IMR-90 (cell line): Measurements from ENCODE around the gene CD163. TPM values are rescaled to one million over a fixed set of nuclear protein-coding genes. Genes with fewer than 3 reads are reported as not detected.

Experiments used
- ATAC-seq: fragments of 200-7000 bp; cut with Tn5 transposase; 2 replicates; pipeline ENCODE4 v1.9.1; 2020; ENCODE audit warnings: low read depth, mild to moderate bottlenecking, moderate library complexity
- BruUV-seq: library from RNA; stranded (reverse); fragments of 400-500 nt; replicated peaks from 2 replicates; lab custom pipeline; 2021; lab: Mats Ljungman, UMichigan
- CTCF ChIA-PET: fragments of 300-600 bp; formaldehyde crosslinking; extraction: SDS; loops from one replicate; lab custom pipeline; 2021; ENCODE audit warnings: antibody characterized with exemption; lab: Yijun Ruan, JAX
- POLR2A ChIA-PET: fragments of 300-600 bp; sonication (Branson Sonifier 250); formaldehyde crosslinking; loops from one replicate; lab custom pipeline; 2022; ENCODE audit warnings: antibody characterized with exemption; ENCODE audit not compliant: unreplicated experiment; lab: Charles Lee
- DNase-seq: peaks from one replicate; pipeline ENCODE4 v3.0.0; 2013
- H2AFZ ChIP-seq: replicated peaks from 2 replicates; pipeline ENCODE3; 2013; ENCODE audit warnings: low read length, mild to moderate bottlenecking; ENCODE audit not compliant: poor library complexity
- H2AK5ac ChIP-seq: 2 replicates; pipeline ENCODE4 v1.6.1; 2013; ENCODE audit warnings: low read depth, low read length, inconsistent platforms
- H2AK9ac ChIP-seq: replicated peaks from 2 replicates; pipeline ENCODE3; 2013; ENCODE audit warnings: mild to moderate bottlenecking, low read depth, low read length, moderate library complexity; ENCODE audit not compliant: poor library complexity
- H2BK120ac ChIP-seq: 2 replicates; pipeline ENCODE4 v1.6.1; 2013; ENCODE audit warnings: low read depth, low read length, inconsistent platforms
- H2BK15ac ChIP-seq: 3 replicates; pipeline ENCODE4 v1.6.1; 2013; ENCODE audit warnings: low read depth, low read length, inconsistent platforms
- H2BK20ac ChIP-seq: 2 replicates; pipeline ENCODE4 v1.6.1; 2013; ENCODE audit warnings: low read depth, mild to moderate bottlenecking, inconsistent platforms, low read length, moderate library complexity
- H2BK5ac ChIP-seq: 2 replicates; pipeline ENCODE4 v1.6.1; 2013; ENCODE audit warnings: mild to moderate bottlenecking, low read depth, low read length, inconsistent platforms; ENCODE audit not compliant: poor library complexity, severe bottlenecking
- H3K14ac ChIP-seq: replicated peaks from 2 replicates; pipeline ENCODE4 v1.6.1; 2013; ENCODE audit warnings: low read depth, low read length, inconsistent platforms
- H3K18ac ChIP-seq: 2 replicates; pipeline ENCODE4 v1.6.1; 2013; ENCODE audit warnings: low read depth, low read length, control low read depth
- H3K23ac ChIP-seq: 2 replicates; pipeline ENCODE4 v1.6.1; 2013; ENCODE audit warnings: low read depth, low read length, inconsistent platforms
- H3K27ac ChIP-seq: 2 replicates; pipeline ENCODE4 v1.5.1; 2013; ENCODE audit warnings: mild to moderate bottlenecking, control low read depth, low read length; ENCODE audit not compliant: insufficient read depth
- H3K27me3 ChIP-seq: 2 replicates; pipeline ENCODE4 v1.6.1; 2013; ENCODE audit warnings: low read length; ENCODE audit not compliant: control insufficient read depth, insufficient read depth
- H3K36me3 ChIP-seq: 2 replicates; pipeline ENCODE4 v1.6.1; 2013; ENCODE audit warnings: low read length, mixed read lengths; ENCODE audit not compliant: control insufficient read depth, insufficient read depth
- H3K4ac ChIP-seq: 2 replicates; pipeline ENCODE4 v1.6.1; 2013; ENCODE audit warnings: low read depth, low read length, inconsistent platforms
- H3K4me1 ChIP-seq: 2 replicates; pipeline ENCODE4 v1.6.1; 2013; ENCODE audit warnings: low read length, mixed read lengths; ENCODE audit not compliant: control insufficient read depth, insufficient read depth
- H3K4me2 ChIP-seq: 2 replicates; pipeline ENCODE4 v1.6.1; 2013; ENCODE audit warnings: low read depth, mild to moderate bottlenecking, control low read depth, low read length, moderate library complexity
- H3K4me3 ChIP-seq: 2 replicates; pipeline ENCODE4 v1.5.1; 2013; ENCODE audit warnings: low read depth, mild to moderate bottlenecking, control low read depth, low read length, moderate library complexity; ENCODE audit not compliant: insufficient read depth
- H3K56ac ChIP-seq: 2 replicates; pipeline ENCODE4 v1.6.1; 2013; ENCODE audit warnings: low read length, inconsistent platforms; ENCODE audit not compliant: insufficient read depth; ENCODE audit errors: extremely low read depth
- H3K79me1 ChIP-seq, 2 experiments: 2 replicates each; pipeline ENCODE4 v1.6.1; 2013; ENCODE audit warnings: low read length in 2 of 2, inconsistent platforms in 1 of 2, low read depth in 1 of 2
- H3K9ac ChIP-seq: 2 replicates; pipeline ENCODE4 v1.6.1; 2013; ENCODE audit warnings: low read depth, low read length, control low read depth
- H3K9me1 ChIP-seq: 2 replicates; pipeline ENCODE4 v1.6.1; 2013; ENCODE audit warnings: low read length, inconsistent platforms; ENCODE audit not compliant: insufficient read depth
- H3K9me3 ChIP-seq: 2 replicates; pipeline ENCODE4 v1.6.1; 2013; ENCODE audit warnings: low read length; ENCODE audit not compliant: control insufficient read depth, insufficient read depth
- H4K20me1 ChIP-seq: 2 replicates; pipeline ENCODE4 v1.6.1; 2013; ENCODE audit warnings: low read length, inconsistent platforms; ENCODE audit not compliant: insufficient read depth
- H4K5ac ChIP-seq: 2 replicates; pipeline ENCODE4 v1.6.1; 2013; ENCODE audit warnings: mild to moderate bottlenecking, low read depth, low read length, control low read depth
- H4K8ac ChIP-seq, 2 experiments: 2 replicates each; pipeline ENCODE4 v1.6.1; 2013; ENCODE audit warnings: low read depth in 2 of 2, low read length in 2 of 2, control low read depth in 1 of 2, inconsistent platforms in 1 of 2
- H4K91ac ChIP-seq: 2 replicates; pipeline ENCODE4 v1.6.1; 2013; ENCODE audit warnings: low read depth, low read length, inconsistent platforms; ENCODE audit not compliant: insufficient read depth
- BHLHE40 ChIP-seq: fragments of 150-350 bp; IDR thresholded peaks from 2 replicates; pipeline ENCODE4 v1.6.1; 2016; ENCODE audit warnings: mild to moderate bottlenecking, low read depth, low read length
- CEBPB ChIP-seq: IDR thresholded peaks from 2 replicates; pipeline ENCODE4 v1.6.1; 2012; ENCODE audit warnings: low read depth, low read length, improper control_type of control experiment
- CHD1 ChIP-seq: IDR thresholded peaks from 2 replicates; pipeline ENCODE4 v1.6.1; 2012; ENCODE audit warnings: low read depth, low read length, improper control_type of control experiment
- CTCF ChIP-seq: conservative IDR thresholded peaks from 2 replicates; pipeline ENCODE4 v1.5.1; 2012; ENCODE audit warnings: mild to moderate bottlenecking, low read depth, low read length, improper control_type of control experiment
- ELK1 ChIP-seq: fragments of 150-350 bp; IDR thresholded peaks from 2 replicates; pipeline ENCODE4 v1.6.1; 2016; ENCODE audit warnings: low read depth, mild to moderate bottlenecking, low read length, moderate library complexity, borderline replicate concordance
- FOS ChIP-seq: fragments of 150-350 bp; IDR thresholded peaks from 2 replicates; pipeline ENCODE4 v1.6.1; 2016; ENCODE audit warnings: low read depth, low read length
- MAFK ChIP-seq: IDR thresholded peaks from 2 replicates; pipeline ENCODE4 v1.6.1; 2012; ENCODE audit warnings: low read depth, low read length, improper control_type of control experiment
- MAZ ChIP-seq: IDR thresholded peaks from 2 replicates; pipeline ENCODE4 v1.6.1; 2012; ENCODE audit warnings: low read depth, mild to moderate bottlenecking, low read length, improper control_type of control experiment, moderate library complexity, borderline replicate concordance
- MXI1 ChIP-seq: IDR thresholded peaks from 2 replicates; pipeline ENCODE4 v1.6.1; 2012; ENCODE audit warnings: low read depth, mild to moderate bottlenecking, low read length, moderate library complexity, borderline replicate concordance
- NFE2L2 ChIP-seq: fragments of 150-350 bp; IDR thresholded peaks from 2 replicates; pipeline ENCODE4 v1.6.1; 2016; ENCODE audit warnings: low read depth, mild to moderate bottlenecking, low read length
- POLR2A ChIP-seq: IDR thresholded peaks from 2 replicates; pipeline ENCODE4 v1.6.1; 2012; ENCODE audit warnings: mild to moderate bottlenecking, low read depth, low read length
- RAD21 ChIP-seq: IDR thresholded peaks from 2 replicates; pipeline ENCODE4 v1.6.1; 2012; ENCODE audit warnings: low read length, improper control_type of control experiment
- RCOR1 ChIP-seq: IDR thresholded peaks from 2 replicates; pipeline ENCODE4 v1.6.1; 2012; ENCODE audit warnings: mild to moderate bottlenecking, low read length, improper control_type of control experiment; ENCODE audit not compliant: insufficient replicate concordance
- RFX5 ChIP-seq: IDR thresholded peaks from 2 replicates; pipeline ENCODE4 v1.8.0; 2012; ENCODE audit warnings: low read depth, mild to moderate bottlenecking, low read length, moderate library complexity
- SMC3 ChIP-seq: fragments of 150-350 bp; IDR thresholded peaks from 2 replicates; pipeline ENCODE4 v1.6.1; 2016; ENCODE audit warnings: low read depth, mild to moderate bottlenecking, antibody characterized with exemption, low read length, moderate library complexity
- USF2 ChIP-seq: fragments of 150-350 bp; IDR thresholded peaks from 2 replicates; pipeline ENCODE4 v1.6.1; 2017; ENCODE audit warnings: mild to moderate bottlenecking, antibody characterized with exemption, low read length, low read depth
- WGBS, 2 experiments: methylation state at CpG; one replicate each; pipeline versions ENCODE4 v1.1.5 to v1.1.7; 2013; ENCODE audit warnings: missing lambda C conversion rate in 2 of 2; ENCODE audit not compliant: insufficient read length in 1 of 2; ENCODE audit errors: extremely low coverage in 2 of 2; 5-methylcytosine and 5-hydroxymethylcytosine counted together
- dilution Hi-C: fragments of 300-500 bp; cut with HindIII; formaldehyde crosslinking; loops from one replicate; pipeline ENCODE4 v1.14.3; 2018; ENCODE audit warnings: low sequenced_read_pairs; ENCODE audit not compliant: unreplicated experiment
- in situ Hi-C: fragments of 300-500 bp; cut with MboI; formaldehyde crosslinking; loops from 3 replicates; pipeline ENCODE4 v1.14.3; 2019; ENCODE audit warnings: low sequenced_read_pairs, inconsistent platforms, mixed read lengths
- intact Hi-C: fragments of 100-400 bp; cut with micrococcal nuclease; formaldehyde crosslinking; loops from 2 replicates; pipeline ENCODE4 v1.10.0; 2022
- polyA plus RNA-seq, 3 experiments: library from polyadenylated mRNA; depleted of rRNA; stranded (reverse); fragments of >200 nt; gene quantifications; 2 replicates each; pipeline ENCODE4 v1.2.3, GENCODE V29; 2012; ENCODE audit warnings: low replicate concordance in 1 of 3
- total RNA-seq: library from RNA; depleted of rRNA; stranded (reverse); fragments of >200 nt; gene quantifications from 2 replicates; pipeline ENCODE4 v1.2.3, GENCODE V29; 2012

CD163 gene
- total and polyA plus RNA-seq, 2 of the 4 experiments (the other 2 are of a cell fraction): not detected

GRCh38 chr12:7444076-7444475, 59.5 kb downstream of the CD163 start, which contains the start of gene CD163L1:
Gene CD163L1, minus strand, starts transcription at chr12:7444153. Its CDS starts 26 bp downstream, at chr12:7444127.
- H4K8ac ChIP-seq: no peak within 1 kb of the TSS
- dilution Hi-C loops (no loop called here), intact Hi-C loops (no loop called here), in situ Hi-C loops (no loop called here)
- no peak for DNase-seq
- no TSS peak for BruUV-seq
- H2AK9ac ChIP-seq: no peak within 1 kb of the TSS
- no peaks in the 10 kb centered on the region for H3K36me3 ChIP-seq
- no peak for ATAC-seq
- no peak within 1 kb of the TSS for H2BK20ac ChIP-seq
- TF ChIP-seq SMC3: no peak
- TF ChIP-seq ELK1: no peak
- TF ChIP-seq RFX5: no peak
- no peak for TF ChIP-seq POLR2A
- TF ChIP-seq MXI1: no peak
- TF ChIP-seq NFE2L2: no peak
- no peak for TF ChIP-seq CTCF
- no peak for TF ChIP-seq CHD1
- TF ChIP-seq CEBPB: no peak
- TF ChIP-seq RAD21: no peak
- no peak for TF ChIP-seq RCOR1
- TF ChIP-seq BHLHE40: no peak
- TF ChIP-seq MAZ: no peak
- TF ChIP-seq USF2: no peak
- no peak for TF ChIP-seq FOS
- TF ChIP-seq MAFK: no peak
- no peak within 1 kb of the TSS for H2BK5ac ChIP-seq
- no peak within 1 kb of the TSS for H4K5ac ChIP-seq
- H3K4me3 ChIP-seq: no peak within 1 kb of the TSS
- ChIA-PET CTCF (interaction anchor here (1.3 kb wide), 1 partner anchor 238 kb away, joined by 4 read pairs; no protein-coding TSS in a partner anchor), POLR2A (no interaction called here)
- H3K27ac ChIP-seq: no peak within 1 kb of the TSS
- H4K91ac ChIP-seq: no peak within 1 kb of the TSS
- H2BK120ac ChIP-seq: no peak within 1 kb of the TSS
- no peak within 1 kb of the TSS for H3K14ac ChIP-seq
- H4K20me1 ChIP-seq: no peaks in the 10 kb centered on the region
- H3K4me1 ChIP-seq: no peaks in the 10 kb centered on the region
- H3K9me1 ChIP-seq: no peaks in the 10 kb centered on the region
- H2AK5ac ChIP-seq: no peak within 1 kb of the TSS
- no peaks in the 10 kb centered on the region for H3K27me3 ChIP-seq
- no peak within 1 kb of the TSS for H3K56ac ChIP-seq
- 0 out of 2 replicates have a peak, but pooled peaks cover 3% of the 10 kb centered on the region for H3K9me3 ChIP-seq
- H3K79me1 ChIP-seq: no peaks in the 10 kb centered on the region
- no peak within 1 kb of the TSS for H3K18ac ChIP-seq
- no peak within 1 kb of the TSS for H3K23ac ChIP-seq
- no peak within 1 kb of the TSS for H3K9ac ChIP-seq
- H3K4me2 ChIP-seq: no peak within 1 kb of the TSS
- no CpG with 5 or more reads among the region's 2 CpGs for WGBS, 2 experiments
- H2AFZ ChIP-seq: no peak within 1 kb of the TSS
- no peak within 1 kb of the TSS for H3K4ac ChIP-seq
- no peak within 1 kb of the TSS for H2BK15ac ChIP-seq
